Hematopoietic multipotent progenitor cell treated with erythropoietin and hydrocortisone succinate and interleukin-3 and kit ligand, for 15 days (in vitro differentiated cells): ENCODE data around the gene SP2.

ENCODE experiments used
- DNase-seq: peaks from one replicate; pipeline ENCODE4 v3.0.0-alpha.2; 2015; ENCODE audit warnings: low spot score

SP2 gene

DNA sequence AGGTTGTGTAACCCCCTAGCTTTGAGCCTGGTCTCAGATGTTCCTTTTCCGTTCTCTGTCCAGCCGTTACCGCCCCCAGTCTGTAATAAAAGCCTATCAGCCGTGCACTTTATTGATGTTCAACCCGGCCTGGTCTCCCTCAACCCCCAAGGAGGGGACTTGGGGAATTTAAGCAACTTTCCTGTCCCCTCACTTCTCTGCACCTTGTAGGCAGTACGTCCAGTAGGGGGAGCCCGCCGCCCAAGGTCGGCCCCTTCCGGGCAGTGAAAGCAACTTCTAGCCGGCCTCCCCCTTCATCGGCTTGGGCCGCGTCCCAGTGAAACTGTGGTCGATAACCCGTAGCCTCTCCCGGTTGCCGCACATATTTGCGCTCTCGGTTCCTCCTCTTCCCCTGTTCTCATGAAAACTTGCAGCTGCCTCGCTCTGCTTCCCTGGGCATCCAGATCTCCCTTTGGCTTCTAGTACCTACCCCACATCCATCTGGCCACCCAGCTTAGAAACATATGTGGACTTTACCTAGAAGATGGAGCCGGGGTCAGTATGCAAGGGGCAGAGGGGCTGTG is 53.2 kb downstream of the SP2 start:
- DNase-seq = peak; percentile 84

GRCh38 chr17:47949946-47950345 is 53.9 kb downstream of the SP2 start:
- no peak for DNase-seq

DNA sequence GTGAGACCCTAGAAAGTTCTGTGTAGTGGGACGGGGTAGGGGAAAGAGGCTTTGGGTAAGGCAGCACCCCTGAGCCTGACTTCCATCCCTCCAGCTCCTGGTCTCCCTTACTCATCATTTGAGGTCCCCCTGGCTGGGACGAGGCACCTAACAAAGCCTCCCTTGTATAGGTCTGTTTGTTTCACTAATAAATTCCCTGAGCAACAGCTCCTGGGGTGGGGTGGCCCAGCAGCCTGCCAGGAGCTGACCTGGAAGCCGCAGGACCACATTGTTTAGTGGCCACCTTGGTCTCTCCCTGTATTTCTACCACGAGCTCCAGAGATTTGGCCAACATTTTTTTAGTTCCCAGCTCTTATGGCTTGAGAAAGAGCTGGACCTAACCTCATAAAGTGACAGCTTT is 54.4 kb downstream of the SP2 start:
- no peak for DNase-seq

DNA sequence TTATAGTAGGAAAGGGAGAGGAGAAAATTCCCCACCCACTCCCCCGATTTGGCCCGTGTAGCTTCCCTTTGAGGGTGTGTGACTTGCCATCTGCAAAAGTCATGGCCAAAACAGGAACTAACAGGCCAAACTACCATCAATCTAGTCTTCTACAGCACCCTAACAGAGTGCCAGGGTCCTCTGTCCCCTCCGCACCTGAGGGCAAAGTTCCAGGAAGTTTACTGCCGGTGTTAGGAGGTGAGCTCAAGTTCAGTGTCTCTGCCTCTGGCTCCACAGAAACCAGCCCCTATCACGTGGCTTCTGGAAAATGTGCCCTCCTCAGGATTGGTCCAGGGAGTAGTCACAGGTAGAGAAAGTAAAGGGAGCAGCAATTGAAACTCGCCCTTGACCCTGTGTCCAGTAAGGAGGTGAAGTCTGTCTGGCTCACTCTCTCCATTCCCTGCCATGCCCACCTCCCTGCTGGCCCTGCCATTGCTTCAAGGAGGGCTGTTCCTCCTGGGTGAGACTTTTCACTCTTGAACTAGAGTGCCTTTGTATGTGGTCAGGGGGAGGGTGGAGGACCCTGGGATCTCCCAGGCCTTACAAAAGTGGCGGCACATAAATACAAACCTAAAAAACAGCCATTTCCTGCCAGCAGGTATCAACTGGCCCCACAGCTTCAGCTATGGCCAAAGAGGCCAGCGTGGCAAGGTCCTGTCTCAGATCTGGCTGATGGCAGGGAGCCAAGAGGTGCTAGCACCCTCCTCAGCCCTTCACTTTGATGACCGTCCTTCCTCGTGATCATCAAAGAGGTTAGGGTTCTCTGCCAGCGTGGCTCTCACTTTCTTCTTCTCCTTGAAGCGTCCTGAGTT is 56.4 kb downstream of the SP2 start:
- DNase-seq = no peak

- no peak for DNase-seq
These were observed 57.9 kb downstream of the SP2 start for GRCh38 chr17:47953909-47954308.

DNA sequence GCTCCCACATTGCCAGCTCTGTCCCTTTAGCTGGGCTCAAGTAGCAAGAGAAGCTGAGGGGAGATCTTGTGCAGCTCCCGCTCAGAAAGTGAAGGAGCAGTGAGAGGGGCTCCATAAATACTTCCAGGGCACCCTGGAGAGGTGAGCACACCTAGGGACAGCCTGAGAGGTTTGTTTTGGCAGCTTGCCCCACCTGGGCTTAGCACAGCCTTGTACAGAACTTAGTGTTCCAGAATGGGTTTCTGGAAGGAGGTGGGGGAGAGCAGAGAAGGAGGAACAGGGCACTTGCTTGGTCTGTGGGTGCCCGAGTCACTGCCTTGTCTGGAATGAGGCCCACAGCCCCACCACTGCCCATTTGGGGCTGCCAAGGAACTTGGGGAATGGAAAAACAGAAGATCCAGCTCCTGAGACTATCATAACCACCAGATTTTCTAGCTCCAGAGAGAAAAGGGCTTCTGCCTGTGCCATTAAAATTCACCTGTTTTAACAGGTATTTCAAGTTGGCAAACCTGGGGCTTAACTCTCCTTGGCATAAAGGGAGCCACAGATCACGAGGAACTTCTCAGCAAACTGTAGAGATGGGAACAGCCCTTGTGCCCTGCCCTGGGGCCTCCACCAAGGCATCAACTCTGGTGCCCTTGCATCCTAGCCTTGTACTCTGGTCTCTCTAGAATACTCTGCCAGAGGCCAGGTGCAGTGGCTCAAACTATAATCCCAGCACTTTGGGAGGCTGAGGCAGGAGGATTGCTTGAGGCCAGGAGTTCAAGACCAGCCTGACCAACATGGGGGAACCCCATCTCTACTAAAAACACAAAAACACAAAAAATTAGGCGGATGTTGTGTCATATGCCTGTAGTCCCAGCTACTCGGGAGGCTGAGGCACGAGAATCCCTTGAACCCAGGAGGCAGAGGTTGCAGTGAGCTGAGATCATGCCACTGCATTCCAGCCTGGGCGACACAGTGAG is 59.7 kb downstream of the SP2 start:
- no peak for DNase-seq

- no peak for DNase-seq
These were observed 61.0 kb downstream of the SP2 start for GRCh38 chr17:47956791-47957590.

DNA sequence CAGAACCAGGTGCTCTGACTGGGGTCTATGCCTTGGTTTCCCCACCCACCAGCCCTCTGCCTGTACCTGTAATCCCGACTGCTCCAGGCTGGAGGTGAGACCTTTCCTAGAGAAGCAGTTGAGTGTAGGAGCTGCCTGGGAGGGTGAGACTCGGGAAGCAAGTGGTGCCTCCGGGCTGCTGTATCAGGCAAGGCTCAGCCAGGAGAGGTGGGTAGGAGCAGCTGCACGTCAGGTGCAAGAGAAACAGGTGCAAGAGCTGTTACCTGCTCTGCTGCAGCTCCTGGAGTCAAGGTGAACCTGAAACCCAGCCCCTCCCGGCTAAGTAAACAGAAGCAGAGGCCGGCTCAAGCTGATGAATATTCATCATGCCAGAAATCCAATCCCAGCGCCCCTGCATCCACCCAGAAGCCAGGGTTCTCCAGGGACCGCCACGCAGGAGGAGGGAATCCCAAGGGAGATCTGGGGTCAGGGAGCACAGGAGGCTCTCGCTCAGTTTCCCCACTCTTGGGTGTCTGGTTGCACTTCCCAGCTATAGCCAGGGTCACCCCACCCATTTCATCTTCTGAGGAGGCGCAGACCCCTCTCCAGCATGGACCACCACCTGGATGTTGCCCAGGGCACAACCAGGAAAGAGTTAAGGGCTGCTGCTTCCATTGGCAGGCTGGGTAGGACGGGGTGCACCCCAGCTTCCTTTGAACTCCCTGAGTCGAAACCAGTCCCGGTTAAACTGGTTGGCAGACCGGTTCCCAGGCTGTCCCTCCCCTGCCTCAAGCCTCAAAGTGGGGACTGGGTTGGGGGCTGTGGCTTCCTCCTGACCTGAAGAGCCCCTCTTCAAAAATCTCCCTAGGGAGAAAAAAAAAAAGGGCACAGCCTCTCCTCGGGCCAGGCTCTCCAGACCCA is 61.8 kb downstream of the SP2 start, which contains the start of gene PRR15L:
TSS of gene PRR15L (minus strand) at position 293 of the 900 bp plus-strand sequence. CDS start 4,649 bp downstream, outside the sequence.
- no peak for DNase-seq

DNA sequence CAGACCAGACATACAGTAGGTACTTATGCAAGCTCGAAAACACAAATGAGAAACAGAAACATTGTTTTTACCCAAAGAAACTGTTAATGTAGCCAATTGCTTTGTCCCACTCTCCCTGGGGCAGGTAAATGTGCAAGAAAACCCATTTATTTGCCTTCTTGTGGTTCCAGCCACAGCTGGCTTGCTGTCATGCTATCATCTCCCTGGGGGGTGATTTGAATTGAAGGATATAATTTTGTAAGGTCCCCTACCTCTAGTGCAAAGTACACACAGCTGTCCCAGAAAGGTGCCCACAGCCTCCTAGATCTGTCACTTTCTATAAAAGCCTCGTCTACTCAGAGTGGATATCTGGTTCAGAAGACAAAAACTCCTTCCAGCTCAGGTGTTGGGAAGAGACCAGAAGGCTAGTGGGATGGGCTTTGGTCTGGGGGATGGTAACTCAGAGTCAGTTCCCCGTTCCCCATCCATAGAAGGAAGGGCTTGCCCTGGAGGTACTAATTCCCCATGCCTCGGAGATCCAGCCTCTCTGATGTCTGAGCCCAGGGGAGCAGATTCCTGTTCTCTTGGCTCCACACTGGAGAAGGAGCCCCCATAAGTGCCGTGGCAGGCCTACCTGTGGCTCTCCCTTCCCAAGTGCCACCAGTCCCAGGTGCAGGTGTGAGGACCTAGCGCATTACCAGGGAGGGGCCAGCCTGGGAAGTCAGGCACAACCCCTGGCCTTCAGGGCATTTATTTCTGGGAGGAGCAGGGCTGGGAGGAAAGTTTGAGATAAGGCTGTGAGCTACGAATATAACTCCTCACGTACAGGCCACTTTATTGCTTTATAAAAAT is 64.0 kb downstream of the SP2 start:
- DNase-seq = no peak

- DNase-seq = no peak
These were observed 65.4 kb downstream of the SP2 start for GRCh38 chr17:47961406-47961805.

DNA sequence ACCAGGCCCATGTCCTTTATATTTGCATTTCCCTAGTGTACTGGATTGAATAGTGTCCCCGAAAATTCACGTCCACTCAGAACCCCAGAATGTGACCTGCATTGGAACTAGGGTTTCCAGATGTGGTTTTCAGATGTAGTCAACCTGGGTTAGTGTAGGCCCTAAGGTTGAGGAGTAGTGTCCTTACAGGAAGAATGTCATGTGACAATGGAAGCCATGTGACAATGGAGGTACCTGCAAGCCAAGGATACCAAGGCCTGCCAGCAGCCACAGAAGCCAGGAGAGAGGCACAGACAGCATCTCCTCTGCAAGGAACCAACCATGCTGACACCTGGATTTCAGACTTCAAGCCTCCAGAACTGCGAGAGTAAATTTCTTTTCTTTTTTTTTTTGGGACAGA is 66.9 kb downstream of the SP2 start:
- DNase-seq = no peak

GRCh38 chr17:47964856-47965255 is 68.8 kb downstream of the SP2 start:
- no peak for DNase-seq

DNA sequence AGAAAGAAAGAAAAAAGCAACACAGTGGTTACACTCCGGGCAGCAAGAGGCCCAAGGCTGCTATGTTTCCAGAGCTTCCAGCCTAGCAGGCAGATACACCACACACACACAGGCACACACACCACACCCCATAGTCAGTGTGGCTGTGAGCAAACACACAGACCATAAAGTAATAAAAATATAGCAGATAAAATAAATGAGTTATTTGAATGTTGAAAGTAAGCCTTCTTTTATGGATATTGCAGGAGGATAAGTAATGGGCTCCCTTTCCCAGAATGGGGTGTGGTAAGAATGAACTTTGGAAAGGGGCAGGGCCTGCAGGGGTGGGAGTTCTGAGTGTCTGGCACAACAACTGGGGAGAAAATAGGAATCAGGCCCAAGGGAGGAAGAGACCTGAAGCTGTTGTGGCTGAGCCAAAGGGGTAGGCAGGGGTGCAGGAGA is 70.1 kb downstream of the SP2 start:
- no peak for DNase-seq

DNA sequence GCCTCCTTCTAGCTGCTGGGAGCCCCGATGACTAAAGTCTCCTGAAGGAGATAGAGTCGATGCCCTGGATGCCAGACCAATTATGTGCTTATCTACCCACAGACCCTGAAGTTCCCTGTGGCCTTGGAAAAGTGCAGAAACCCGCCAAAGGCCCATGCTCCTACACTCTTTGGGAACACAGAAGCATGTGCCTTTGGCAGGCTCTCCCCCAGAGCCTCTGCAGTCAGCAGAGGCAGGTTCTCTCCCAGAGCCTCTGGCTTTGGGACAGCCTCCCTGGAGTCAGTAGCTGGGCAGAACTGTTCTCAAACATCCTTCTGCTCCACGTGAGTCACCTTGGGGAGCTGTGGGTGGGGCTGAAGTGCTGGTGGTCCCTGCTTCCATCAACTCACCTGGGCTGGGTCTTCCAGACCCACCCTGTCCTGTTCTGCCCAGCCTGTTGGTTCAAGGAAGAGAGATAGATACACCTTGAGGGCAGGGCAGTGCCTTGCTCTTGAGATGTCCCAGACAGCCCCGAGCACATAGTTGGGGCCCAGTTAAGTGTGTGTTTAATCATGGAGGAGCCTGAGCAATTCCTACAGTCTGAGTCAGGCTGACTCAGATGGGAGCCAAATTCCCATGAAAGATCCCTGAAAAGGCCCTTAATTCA is 71.7 kb downstream of the SP2 start:
- no peak for DNase-seq

- no peak for DNase-seq
These were observed 72.8 kb downstream of the SP2 start for GRCh38 chr17:47968836-47969235.

GRCh38 chr17:47969930-47970724 is 74.1 kb downstream of the SP2 start:
- DNase-seq = no peak

- DNase-seq = peak; percentile 100
These were observed 74.9 kb downstream of the SP2 start, which contains the start of gene CDK5RAP3 for GRCh38 chr17:47970725-47971499. CDK5RAP3 (plus strand) TSS chr17:47971113; CDS start chr17:47971147, 34 bp downstream.
